ENCODE data around the gene THEMIS.

The THEMIS gene

GRCh38 chr6:127843582-127843981 lies 57.3 kb downstream of the THEMIS start:
- H3K4me1 ChIP-seq (ENCODE audit: control insufficient read depth, insufficient read depth, low read length): no peaks in the 10 kb centered on the region
- H3K36me3 ChIP-seq (ENCODE audit: control insufficient read depth in 2 of 2, insufficient read depth in 1 of 2, low read length in 2 of 2): no peaks in the 10 kb centered on the region
- ChIA-PET CTCF (no interaction called here), POLR2A (no interaction called here)
- H3K4me3 ChIP-seq (ENCODE audit: low read depth, low read length): no peak overlapping the region
- no peaks in the 10 kb centered on the region for H3K9me3 ChIP-seq (ENCODE audit: control insufficient read depth, insufficient read depth, low read depth, low read length)
- no peak overlapping the region for H3K27ac ChIP-seq (ENCODE audit: extremely low read depth, low read depth, low read length)
- TF ChIP-seq GLI2 (tag by site-specific recombination; IDR thresholded peaks at IDR 0.05; ENCODE audit: borderline replicate concordance, low read depth): no peak
- TF ChIP-seq ZNF423 (tag by site-specific recombination; IDR thresholded peaks at IDR 0.05): no peak
- no peak for TF ChIP-seq ZNF670 (tag by site-specific recombination; IDR thresholded peaks at IDR 0.05; ENCODE audit: low read depth)
- no peak for TF ChIP-seq ZNF513 (tag by site-specific recombination; IDR thresholded peaks at IDR 0.05)

- TF ChIP-seq ZNF626 (tag by site-specific recombination; IDR thresholded peaks at IDR 0.05) (no peak), ZNF138 (tag by site-specific recombination; IDR thresholded peaks at IDR 0.05; ENCODE audit: borderline replicate concordance) (no peak), CTCF (tag by site-specific recombination; IDR thresholded peaks at IDR 0.05) (no peak), ZNF645 (tag by site-specific recombination; IDR thresholded peaks at IDR 0.05) (no peak), ZNF548 (tag by site-specific recombination; IDR thresholded peaks at IDR 0.05) (no peak), ZNF175 (tag by site-specific recombination; IDR thresholded peaks at IDR 0.05) (no peak), ZFHX2 (tag by site-specific recombination; conservative IDR thresholded peaks at IDR 0.05) (no peak)
- Histone ChIP-seq H3K36me3 (ENCODE audit: control insufficient read depth in 2 of 2, insufficient read depth in 1 of 2, low read length in 2 of 2) (no peaks in the 10 kb centered on the region), H3K4me3 (ENCODE audit: low read depth, low read length) (no peak overlapping the region), H3K27ac (ENCODE audit: extremely low read depth, low read depth, low read length) (no peak overlapping the region), H3K9me3 (ENCODE audit: control insufficient read depth, insufficient read depth, low read depth, low read length) (no peaks in the 10 kb centered on the region), H3K4me1 (ENCODE audit: control insufficient read depth, insufficient read depth, low read length) (no peaks in the 10 kb centered on the region)
- POLR2A ChIA-PET: no interaction called here
- CTCF ChIA-PET: interaction anchor here (0.7 to 1.2 kb wide), 2 partner anchors 27 to 243 kb away, joined by 3 to 4 read pairs; no protein-coding TSS in a partner anchor
Measured at GRCh38 chr6:127842562-127842961, 58.3 kb downstream of the THEMIS start.

GRCh38 chr6:127841811-127842210 lies 59.0 kb downstream of the THEMIS start:
- TF ChIP-seq ZNF555 (tag by site-specific recombination; conservative IDR thresholded peaks at IDR 0.05): no peak
- no peak for TF ChIP-seq SETDB1 (IDR thresholded peaks at IDR 0.05; ENCODE audit: insufficient read length, low read length)
- TF ChIP-seq ZNF621 (tag by site-specific recombination; IDR thresholded peaks at IDR 0.05): no peak
- Histone ChIP-seq H3K9me3 (ENCODE audit: control insufficient read depth, insufficient read depth, low read depth, low read length) (no peaks in the 10 kb centered on the region), H3K27ac (ENCODE audit: extremely low read depth, low read depth, low read length) (no peak overlapping the region), H3K36me3 (ENCODE audit: control insufficient read depth in 2 of 2, insufficient read depth in 1 of 2, low read length in 2 of 2) (no peaks in the 10 kb centered on the region), H3K4me3 (ENCODE audit: low read depth, low read length) (no peak overlapping the region), H3K4me1 (ENCODE audit: control insufficient read depth, insufficient read depth, low read length) (no peaks in the 10 kb centered on the region)
- ChIA-PET CTCF (interaction anchor here (0.6 to 1.2 kb wide), 4 partner anchors 8 to 141 kb away, joined by 3 to 5 read pairs (median 4); no protein-coding TSS in a partner anchor), POLR2A (no interaction called here)

GRCh38 chr6:127834136-127834535 lies 66.7 kb downstream of the THEMIS start:
- Histone ChIP-seq H3K9me3 (ENCODE audit: control insufficient read depth, insufficient read depth, low read depth, low read length) (no peaks in the 10 kb centered on the region), H3K27ac (ENCODE audit: extremely low read depth, low read depth, low read length) (no peak overlapping the region), H3K4me1 (ENCODE audit: control insufficient read depth, insufficient read depth, low read length) (no peaks in the 10 kb centered on the region), H3K4me3 (ENCODE audit: low read depth, low read length) (no peak overlapping the region), H3K36me3 (ENCODE audit: control insufficient read depth in 2 of 2, insufficient read depth in 1 of 2, low read length in 2 of 2) (no peaks in the 10 kb centered on the region)
- CTCF ChIA-PET: interaction anchor here (0.7 kb wide), 1 partner anchor 61 kb away, joined by 3 read pairs; no protein-coding TSS in a partner anchor
- TF ChIP-seq KLF8 (tag by site-specific recombination; IDR thresholded peaks at IDR 0.05) (no peak), ZSCAN16 (tag by site-specific recombination; IDR thresholded peaks at IDR 0.05) (no peak), ZNF692 (tag by site-specific recombination; IDR thresholded peaks at IDR 0.05) (no peak)
- POLR2A ChIA-PET: no interaction called here
